GM19395 (cell line): ENCODE data around the gene SKP1.

ENCODE experiments used
- ATAC-seq: cut with Tn5 transposase; IDR thresholded peaks from one replicate; pipeline ENCODE4 v1.9.1; 2021; ENCODE audit warnings: mild to moderate bottlenecking, moderate library complexity; ENCODE audit not compliant: unreplicated experiment

Gene SKP1

DNA sequence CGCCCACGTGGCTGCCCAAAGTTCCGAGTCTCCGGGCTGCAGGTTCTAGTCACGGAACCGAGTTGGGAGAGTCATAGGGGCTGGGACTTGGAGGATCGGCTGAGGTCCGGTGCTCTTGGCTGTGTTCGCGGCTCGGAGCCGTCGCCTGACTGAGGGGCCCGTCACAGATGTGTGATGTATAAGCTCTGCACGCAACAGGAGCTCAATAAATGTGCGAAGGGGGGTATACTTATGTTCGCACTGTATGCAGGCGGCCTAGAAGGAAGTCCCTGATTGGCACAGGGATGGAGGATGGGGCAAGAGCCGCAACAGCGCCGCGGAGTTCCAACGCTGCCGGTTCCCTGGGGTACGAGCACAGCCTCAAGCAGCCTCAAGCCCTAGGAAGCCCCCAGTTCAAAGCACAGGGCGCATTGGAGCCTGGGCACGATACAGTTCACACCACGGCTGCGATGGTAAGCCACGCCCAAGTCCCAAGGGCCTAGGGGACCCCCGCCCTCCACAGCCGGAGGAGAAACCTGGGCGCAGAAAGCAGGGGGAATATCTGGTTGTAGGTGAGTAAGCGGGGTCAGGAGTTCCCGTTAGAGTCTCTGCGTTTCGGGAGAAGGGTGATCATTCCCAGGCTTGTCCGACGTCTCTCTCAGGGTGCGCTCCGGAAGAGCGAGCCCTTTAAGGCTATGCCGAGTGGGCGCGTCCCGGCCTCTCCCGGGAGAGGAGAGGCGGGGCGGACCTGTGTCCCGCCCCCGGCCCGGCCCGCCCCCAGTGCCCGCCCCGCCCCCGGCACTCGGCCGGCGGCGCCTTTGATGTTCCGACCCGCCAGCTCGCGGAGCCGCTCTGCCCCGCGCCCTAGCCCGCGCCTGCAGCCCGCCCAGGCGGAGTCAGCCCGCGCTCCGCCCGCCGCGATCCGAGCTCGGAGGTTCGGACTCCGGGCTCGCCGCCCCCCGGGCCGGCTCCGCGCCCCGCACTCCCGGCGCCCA lies 62.6 kb downstream of the SKP1 start, which contains the start of gene TCF7:
Gene TCF7, plus strand, starts transcription at position 780 of the 974 bp plus-strand sequence. CDS start 226 bp downstream, outside the sequence.
- ATAC-seq = peak; percentile 80

DNA sequence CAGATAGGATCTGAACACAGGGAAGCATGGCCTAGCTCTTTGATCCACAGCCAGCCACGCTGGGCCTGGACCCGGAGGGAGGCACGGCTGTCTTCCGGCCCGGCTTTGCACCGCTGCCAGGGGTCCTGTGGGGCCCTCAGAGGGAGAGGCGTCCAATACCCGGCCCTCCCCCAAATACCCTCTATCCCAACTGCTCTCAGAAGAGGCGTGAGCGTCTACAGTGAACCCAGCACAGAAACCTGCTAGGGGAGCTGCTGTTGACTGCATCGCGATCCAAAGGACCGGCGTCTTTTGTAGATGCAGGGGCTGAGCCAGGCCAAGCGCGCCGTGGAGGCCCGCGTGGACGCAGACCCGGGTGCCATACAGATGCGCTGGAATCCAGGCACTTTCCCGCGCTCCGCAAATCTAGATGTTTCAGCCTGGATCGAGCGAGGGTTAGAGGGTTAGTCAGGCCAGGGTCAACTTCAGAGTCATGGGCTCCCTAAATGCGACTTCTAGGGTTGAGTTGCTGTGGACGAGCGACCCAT lies 63.3 kb downstream of the SKP1 start:
- no peak for ATAC-seq

DNA sequence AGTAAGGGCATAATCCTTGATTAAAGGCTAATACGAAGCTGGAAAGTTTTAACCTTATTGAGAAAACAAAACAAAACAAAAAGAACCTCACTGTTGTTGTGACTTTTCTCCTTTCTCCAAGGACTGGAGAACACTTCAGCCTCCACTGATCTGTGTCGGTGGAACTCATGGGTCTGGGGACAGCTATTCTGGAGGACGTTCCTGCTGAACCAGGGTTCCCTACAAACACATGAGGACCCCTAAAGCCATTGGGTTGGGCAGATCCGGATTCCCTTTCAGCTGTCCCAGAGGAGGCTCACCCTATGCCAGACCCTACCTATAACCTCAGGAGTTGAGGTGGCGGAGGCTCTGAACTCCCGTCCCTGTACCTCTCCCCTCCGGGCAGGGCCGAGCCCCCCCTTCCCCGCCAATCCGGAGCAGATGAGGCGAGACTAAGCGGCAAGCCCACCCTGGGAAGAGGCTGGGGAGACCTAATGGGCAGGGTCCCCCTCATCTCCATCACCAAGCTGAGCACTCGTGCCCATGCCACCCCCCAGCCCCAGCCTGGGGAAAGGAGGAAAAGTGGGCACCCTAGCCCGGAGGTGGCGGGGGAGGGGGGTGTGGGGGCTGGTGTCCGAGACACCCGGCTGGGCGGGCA lies 63.9 kb downstream of the SKP1 start:
- no peak for ATAC-seq

DNA sequence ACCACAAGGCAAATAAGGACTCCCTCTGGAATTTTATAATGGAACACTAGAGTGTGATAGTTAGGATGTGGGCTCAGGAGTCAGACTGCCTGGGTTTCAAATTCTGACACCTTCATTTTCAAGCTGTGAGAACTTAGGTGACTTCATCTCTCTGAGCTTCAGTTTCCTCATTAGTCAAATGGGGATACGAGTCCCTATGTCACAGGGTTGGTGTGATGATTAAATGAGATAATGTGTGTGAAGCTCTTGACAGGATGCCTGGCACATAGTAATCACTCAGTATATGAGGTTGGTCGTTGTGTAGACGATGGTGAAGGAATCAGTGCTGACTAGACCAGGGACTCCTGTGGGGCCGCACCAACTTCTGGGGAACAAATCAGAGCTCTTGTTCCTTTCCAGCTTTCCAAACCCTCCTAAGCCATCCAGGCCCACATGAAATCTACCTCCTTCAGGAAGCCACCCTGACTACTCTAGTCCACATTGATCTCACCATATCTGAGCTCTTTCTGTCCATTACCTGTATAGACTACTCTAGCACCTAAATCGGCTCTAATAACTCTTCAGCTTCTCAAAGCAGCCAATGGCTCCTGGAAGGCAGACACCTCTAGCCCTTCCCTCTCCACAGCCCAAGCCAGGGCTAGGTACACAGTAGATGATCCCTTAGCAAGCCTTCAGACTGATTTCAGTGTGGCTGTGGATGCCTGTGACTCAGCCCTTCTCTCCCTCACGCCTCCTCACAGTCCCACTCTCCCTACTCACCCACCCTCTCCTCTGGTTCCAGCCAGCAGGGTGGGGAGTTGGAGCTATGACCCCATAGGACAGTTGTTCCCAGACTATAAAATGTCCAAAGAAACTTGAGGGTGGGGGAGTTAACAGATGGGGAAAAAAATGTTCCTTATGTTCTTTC lies 64.8 kb downstream of the SKP1 start:
- no peak for ATAC-seq

DNA sequence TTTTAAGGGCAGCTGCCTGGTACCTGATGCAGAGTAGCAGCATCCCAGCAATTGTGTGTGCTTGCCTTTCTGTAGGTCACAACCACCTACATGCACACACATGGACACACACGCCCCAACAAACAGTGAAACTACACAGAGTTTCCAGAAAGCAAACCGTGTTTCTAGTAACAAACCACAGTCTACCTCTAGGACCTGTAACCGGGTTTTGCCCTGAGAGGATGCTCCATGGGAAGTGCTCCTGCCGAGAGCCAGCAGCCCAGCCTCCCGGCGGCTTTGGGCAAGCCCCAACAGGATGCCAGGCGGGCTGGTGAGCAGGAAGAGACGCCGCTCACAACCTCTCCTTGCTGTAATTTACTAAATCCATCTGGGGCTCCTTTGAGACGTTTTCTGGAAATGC lies 66.4 kb downstream of the SKP1 start:
- ATAC-seq = no peak

DNA sequence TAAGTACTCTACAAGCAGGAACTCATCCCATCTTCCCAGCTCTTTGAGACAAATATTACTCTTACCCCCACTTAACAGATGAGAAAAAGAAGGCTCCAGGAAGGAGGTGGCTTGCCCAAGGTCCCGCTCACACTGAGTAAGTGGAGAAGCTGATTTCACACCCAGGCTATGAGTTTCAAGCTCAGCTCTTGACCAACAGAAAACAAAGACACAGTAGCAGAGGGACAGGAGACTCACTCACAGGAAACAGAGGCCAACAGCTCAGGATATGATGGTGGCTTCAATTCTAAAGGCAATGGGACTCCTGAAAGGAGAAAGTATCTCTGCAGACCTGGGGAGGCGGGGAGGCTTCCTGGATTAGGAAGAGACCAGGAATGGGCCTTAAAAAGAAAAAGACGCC lies 69.0 kb downstream of the SKP1 start:
- no peak for ATAC-seq

DNA sequence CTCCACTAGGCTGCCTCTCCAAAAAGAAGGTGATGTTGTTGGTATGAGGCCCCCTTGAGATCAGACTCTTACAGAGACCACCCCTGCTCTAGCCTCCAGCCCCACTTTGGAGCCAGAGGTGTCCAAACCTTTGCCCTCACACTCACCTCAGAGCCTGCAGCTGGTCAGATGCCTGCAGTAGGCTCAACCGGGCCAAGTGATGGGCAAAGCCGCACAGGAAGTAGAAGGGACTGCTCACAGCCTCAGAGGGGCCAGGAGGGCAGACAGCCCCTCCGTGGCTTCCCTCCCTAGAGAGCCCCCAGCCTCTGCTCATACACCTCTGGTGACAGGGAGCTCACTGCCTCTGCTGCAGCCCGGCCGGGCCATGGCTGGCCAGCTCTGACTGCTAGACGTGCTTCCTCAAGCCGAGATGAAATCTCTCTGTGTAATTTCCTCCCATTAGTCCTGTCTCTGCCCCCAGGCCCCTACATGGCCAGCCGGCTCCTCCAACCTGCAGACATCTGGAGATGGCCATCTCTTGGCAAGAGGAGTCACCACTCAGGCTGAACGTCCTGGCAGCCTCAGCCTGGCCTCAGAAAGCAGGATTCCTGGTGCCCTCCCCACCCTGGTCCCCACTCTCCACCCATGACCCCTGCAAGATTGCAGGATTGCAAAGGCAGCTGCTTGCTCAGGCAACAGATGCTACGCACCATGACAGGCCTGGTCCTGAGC lies 69.6 kb downstream of the SKP1 start:
- ATAC-seq = no peak

DNA sequence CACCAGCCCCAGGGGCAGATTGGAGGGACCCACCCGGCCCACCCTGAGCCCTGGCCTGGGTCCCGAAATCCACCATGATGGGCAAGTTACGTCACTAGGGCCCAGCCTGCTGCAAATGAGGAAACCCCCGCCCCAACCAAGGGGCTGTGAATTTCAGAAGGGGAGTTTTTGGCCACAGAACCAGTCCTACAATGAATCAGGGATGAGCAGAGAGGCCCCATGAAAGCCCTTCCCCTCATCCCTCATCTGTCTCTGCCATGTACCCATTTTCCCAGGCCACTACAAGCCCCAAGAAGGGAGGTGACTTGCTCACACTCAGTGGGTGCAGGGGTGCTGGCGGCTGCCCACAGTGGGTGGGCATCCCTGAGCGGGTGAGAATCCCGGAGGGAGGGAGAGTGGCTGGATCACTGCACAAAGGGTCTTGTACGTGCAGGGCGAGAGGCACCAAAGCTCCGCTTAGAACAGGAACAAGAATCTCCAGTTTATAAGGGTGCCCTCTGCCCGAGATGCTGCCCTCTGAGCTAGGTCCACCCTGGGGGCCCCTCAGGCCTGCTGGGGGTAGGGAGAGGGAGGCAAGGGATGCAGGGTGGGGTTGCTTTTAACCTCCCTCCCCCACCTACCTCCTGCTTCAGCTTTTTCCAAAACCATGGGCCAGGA lies 72.6 kb downstream of the SKP1 start:
- no peak for ATAC-seq

DNA sequence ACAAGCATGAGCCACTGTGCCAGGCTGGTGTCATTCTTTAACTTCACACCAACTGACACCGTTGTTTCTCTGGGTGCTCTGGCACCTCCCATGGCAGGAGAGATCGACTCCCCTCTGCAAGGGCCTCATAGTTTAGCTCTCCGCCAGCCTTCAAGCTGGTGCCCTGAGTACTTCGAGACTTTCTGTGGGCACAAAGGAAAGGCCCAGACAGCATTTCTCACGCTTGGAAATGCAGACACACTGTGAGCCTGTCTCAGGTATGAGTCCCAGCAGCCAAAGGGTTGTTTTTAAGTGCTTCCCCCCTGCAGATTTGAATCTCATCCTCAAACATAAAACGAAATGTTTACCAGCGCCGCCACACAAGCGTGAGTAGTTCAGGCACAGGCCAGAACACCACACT lies 73.4 kb downstream of the SKP1 start:
- ATAC-seq = no peak

DNA sequence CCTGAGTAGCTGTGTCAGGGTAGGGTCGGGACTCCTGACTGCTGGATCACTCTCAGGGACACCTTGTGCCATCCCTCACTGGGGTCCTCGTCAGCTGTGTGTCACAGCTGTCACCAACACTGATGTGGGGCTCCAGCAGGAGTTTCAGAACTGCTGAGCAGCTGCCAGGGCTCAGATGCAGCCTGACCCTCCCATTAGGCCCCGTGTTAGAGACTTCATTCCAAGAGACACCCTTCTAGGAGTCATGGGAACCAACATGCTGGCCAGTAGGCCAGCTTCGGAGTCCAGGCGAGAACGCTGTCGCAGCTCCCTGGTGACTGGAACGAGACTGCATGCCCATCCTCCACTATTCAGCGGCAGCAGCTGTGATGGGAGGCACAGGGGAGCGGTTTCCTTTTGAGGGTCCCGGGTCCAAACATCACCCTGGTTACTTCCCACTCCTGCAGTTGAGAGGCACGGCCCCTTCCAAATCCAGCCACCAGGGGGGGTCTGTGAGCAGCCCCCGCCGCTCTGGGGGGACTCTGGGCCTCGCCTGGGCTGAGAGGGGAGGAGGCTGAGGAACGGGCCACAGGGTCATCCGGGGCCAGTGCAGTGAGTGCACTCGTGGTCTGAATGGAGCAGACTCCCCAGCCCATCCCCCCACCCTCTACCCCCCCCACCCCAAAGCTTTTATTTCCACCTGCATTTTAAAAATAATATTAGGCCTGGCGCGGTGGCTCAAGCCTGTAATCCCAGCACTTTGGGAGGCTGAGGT lies 74.9 kb downstream of the SKP1 start:
- no peak for ATAC-seq

DNA sequence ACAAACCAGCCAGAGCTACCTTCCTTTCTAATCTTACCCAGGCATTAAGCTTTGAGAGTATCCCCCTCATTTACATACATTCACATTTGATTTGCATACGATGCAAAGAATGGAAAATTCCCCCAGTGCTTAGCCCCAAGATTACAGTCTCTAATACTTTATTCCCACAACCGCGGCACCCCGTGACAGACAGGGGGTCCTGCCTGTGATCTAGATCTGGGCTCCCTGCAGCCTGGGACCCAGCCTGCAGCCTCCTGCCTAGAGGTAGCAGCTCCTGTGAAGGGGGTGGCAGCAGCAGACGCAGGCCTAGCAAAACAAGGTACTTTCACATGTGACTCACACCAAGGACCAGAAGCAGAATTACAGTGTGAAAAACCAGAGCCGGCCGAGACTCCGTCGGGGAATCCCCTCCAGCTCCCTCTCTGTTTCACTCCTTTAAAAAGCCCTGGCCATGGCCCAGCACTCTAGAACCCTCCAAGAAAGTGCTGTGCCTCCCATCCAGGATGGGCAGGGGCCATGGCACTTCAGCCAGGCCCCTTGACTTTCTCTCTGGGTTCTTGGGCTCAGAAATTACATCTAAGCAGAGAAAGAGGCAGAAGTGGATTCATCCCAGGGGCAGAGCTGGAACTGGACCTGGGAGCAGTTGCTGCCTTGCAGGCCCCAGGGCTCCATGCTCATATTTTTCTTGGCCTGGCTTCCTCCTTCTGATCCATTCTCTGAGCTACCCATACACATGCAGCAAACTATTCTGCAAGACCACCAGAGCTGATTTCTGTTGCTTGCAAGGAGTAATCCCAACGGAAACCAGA lies 76.3 kb downstream of the SKP1 start:
- peak; percentile 86 for ATAC-seq

DNA sequence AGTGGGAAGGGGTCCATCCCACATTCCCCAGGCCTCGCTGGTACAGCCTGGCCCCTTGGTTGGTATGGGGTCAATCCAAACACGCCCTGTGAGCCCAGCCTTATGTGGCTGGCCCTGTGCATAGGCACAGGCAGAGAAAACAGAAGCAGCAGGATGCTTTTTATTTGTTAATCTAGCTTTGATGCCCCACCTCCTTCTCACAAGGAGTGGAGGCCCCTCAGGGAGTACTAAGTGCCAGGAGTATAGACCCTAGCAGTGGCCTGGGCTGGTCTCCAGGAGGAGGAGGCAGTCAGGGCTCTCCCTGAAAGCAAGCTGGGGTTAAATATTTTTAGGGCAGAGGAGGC lies 76.8 kb downstream of the SKP1 start:
- no peak for ATAC-seq

DNA sequence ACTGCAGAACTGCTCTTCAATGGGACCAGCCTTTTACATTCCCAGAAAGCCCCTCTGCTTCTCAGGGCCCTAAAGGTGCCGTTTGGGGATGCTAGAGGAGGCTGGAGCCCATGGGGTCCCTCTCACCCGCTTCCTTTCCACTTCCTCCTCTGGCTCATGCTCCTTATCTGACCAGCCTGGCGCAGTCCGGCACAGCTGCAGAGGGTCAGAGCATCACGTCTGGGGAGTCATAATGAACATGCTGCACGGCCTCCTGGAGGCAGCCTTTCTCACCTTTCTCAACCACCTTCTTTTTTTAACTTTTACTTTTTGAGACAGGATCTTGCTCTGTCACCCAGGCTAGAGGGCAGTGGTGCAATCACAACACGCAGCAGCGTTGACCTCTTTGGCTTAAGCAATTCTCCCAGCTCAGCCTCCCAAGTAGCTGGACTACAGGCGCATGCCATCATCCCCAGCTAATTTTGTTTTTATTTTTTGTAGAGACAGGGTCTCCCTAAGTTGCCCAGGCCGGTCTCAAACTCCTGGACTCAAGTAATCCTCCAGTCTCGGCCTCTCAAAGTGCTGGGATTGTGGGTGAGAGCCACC lies 77.4 kb downstream of the SKP1 start:
- ATAC-seq = no peak
